Thymus (tissue), 11 donors: ENCODE results near the gene FRMD4A. TPM values are rescaled to one million over a fixed set of nuclear protein-coding genes. Genes with fewer than 3 reads are reported as not detected.
"Not testable (repeated sequence)": the region's sequence is repeated elsewhere in the genome, so short reads cannot be mapped to it uniquely, and the experiment has no call there.

Experiments used
- DNase-seq, 9 donors: peaks; one replicate each; pipeline ENCODE4 v3.0.0-alpha.2; 2013; ENCODE audit warnings: low spot score in 9 of 9, low read depth in 6 of 9, missing footprints in 1 of 9
- H3K27ac ChIP-seq, 2 donors: one replicate each; pipeline ENCODE4 v1.5.1; 2013; ENCODE audit warnings: control low read depth in 1 of 2, low read depth in 1 of 2, low read length in 1 of 2, mild to moderate bottlenecking in 1 of 2, moderate library complexity in 1 of 2
- H3K27me3 ChIP-seq, 2 donors: one replicate each; pipeline ENCODE4 v1.5.1; 2013; ENCODE audit warnings: low read length in 1 of 2; ENCODE audit not compliant: control insufficient read depth in 2 of 2, insufficient read depth in 1 of 2
- H3K36me3 ChIP-seq, 2 donors: one replicate each; pipeline ENCODE4 v1.5.1; 2013; ENCODE audit warnings: low read length in 1 of 2, mild to moderate bottlenecking in 1 of 2, moderate library complexity in 1 of 2; ENCODE audit not compliant: control insufficient read depth in 2 of 2, insufficient read depth in 2 of 2
- H3K4me1 ChIP-seq, 2 donors: one replicate each; pipeline ENCODE4 v1.5.1; 2013; ENCODE audit warnings: low read length in 2 of 2; ENCODE audit not compliant: control insufficient read depth in 2 of 2, insufficient read depth in 2 of 2
- H3K4me3 ChIP-seq, 2 donors: one replicate each; pipeline ENCODE4 v1.5.1; 2013; ENCODE audit warnings: low read length in 2 of 2, control low read depth in 1 of 2, mild to moderate bottlenecking in 1 of 2
- H3K9me3 ChIP-seq, 2 donors: one replicate each; pipeline ENCODE4 v1.5.1; 2013; ENCODE audit warnings: low read length in 1 of 2, mild to moderate bottlenecking in 1 of 2; ENCODE audit not compliant: control insufficient read depth in 2 of 2, insufficient read depth in 1 of 2
- WGBS: extraction: QIAGEN DNeasy Blood & Tissue Kit; methylation state at CpG from one replicate; pipeline ENCODE4 v1.1.7; 2013; 5-methylcytosine and 5-hydroxymethylcytosine counted together
- polyA plus RNA-seq: library from polyadenylated mRNA; stranded (reverse); fragments of 200-250 nt; gene quantifications from one replicate; pipeline ENCODE4 v1.2.3, GENCODE V29; 2013
- total RNA-seq: library from RNA; stranded (reverse); fragments of 120-200 nt; gene quantifications from one replicate; pipeline ENCODE4 v1.2.4, GENCODE V29; 2013
- donor health status: healthy.

The FRMD4A gene
- total and polyA plus RNA-seq, 2 donors, result 13.3 to 16.2 TPM

DNA sequence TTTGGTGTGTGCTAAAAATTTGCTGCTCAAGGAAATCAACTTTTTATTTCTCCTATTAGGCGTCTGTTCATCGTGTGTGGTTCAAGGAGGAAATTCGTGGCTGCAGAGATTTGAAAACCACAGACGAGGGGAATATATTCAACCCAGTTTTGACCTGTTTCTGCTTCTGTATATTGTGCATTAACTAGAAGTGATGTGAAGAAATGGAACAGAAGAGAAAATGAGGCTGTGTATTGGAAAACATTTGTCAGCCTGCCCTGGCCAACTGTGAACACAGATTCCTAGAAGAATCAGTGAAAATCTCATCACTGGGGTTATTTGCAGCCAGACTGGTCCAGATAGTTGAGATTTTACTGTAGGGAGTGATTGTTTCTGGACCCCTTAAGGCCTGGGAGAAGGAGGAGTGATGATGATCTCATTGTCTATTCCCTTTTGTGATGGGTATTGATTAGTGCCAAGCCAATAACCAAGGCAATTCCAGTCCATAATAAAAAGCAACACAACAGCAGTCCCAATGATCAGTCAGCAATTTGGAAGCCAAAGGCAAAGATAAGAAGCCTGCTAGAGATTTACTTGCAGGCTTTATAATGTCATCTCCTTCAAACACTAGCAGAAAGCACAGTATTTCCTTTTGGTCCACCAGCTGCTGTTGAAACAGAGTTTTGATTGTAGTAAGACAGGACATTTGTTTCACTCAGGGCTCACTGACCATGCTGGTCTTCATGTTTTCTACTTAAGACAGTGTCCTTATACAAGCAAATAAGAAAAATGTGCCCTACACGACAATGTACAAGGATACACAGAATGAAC is 404.5 kb downstream of the FRMD4A start:
- peaks cover 0 to 5% of the 10 kb centered on the region in 2 donors for H3K27me3 ChIP-seq
- no peak overlapping the region for H3K27ac ChIP-seq
- peaks cover 0 to 5% of the 10 kb centered on the region in 2 donors for H3K4me1 ChIP-seq
- no peak for DNase-seq
- WGBS, result 22% methylated on average over 5 of the region's 5 CpGs
- no peaks in the 10 kb centered on the region for H3K9me3 ChIP-seq
- H3K36me3 ChIP-seq, result no peaks in the 10 kb centered on the region
- no peak overlapping the region for H3K4me3 ChIP-seq

DNA sequence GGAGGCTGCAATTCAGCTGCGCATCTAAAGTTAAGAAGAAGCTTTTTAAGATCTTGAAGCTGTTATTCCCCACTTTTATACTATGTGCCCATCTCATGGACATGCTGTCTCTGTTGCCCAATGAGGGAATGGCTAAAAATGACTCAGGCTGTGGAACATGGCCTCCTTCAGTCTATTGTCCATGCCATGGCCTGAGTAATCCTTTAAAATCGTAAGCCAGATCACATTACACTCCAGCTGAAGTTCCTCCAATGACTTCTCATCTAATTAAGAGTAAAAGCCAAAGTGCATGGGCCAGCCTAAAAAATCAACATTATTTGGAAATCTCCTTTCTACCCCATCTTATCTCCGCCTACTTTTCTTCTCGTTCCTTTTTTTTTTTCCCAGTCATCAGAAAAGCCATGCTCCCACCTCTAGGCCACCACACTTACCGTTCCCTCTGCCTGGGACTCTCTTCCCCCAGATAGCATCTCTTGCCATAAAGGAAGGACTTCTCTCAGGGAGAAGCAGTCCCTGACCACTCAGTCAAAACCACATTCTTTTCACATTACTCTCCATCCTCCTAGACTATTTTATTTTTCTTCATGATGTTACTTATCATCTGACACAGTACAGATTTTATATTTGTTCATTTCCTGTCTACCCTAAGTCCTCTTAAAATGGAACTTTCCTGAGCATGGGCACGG is 406.5 kb downstream of the FRMD4A start:
- Histone ChIP-seq H3K36me3 (no peaks in the 10 kb centered on the region), H3K9me3 (no peaks in the 10 kb centered on the region), H3K4me1 (no peaks in the 10 kb centered on the region), H3K27me3 (no peaks in the 10 kb centered on the region), H3K4me3 (no peak overlapping the region), H3K27ac (no peak overlapping the region)
- no peak for DNase-seq
- WGBS, result 91% methylated on average over 6 of the region's 6 CpGs

DNA sequence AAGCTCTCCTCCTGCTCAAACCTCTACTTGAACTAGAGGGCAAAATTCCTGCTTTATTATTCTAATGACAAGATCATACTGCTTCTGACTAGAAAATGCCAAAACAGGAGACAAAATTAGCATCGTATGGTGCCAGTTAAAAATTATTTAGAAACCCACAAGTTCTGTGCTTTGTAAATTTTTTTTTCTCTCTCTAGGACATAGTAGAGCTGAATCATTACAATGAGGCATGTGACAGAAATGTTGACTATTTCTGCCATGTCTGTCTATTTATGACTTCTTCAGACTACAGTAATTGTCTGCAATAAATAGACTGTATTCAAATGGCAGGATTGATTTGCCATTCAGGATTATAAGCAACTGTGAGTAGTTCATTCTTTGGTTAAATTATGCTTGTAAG is 408.1 kb downstream of the FRMD4A start:
- Histone ChIP-seq H3K4me3 (no peak overlapping the region), H3K4me1 (no peaks in the 10 kb centered on the region), H3K36me3 (no peaks in the 10 kb centered on the region), H3K27me3 (no peaks in the 10 kb centered on the region), H3K27ac (no peak overlapping the region), H3K9me3 (no peaks in the 10 kb centered on the region)
- WGBS, result 92% methylated on average over 1 of the region's 1 CpG
- DNase-seq, result no peak

DNA sequence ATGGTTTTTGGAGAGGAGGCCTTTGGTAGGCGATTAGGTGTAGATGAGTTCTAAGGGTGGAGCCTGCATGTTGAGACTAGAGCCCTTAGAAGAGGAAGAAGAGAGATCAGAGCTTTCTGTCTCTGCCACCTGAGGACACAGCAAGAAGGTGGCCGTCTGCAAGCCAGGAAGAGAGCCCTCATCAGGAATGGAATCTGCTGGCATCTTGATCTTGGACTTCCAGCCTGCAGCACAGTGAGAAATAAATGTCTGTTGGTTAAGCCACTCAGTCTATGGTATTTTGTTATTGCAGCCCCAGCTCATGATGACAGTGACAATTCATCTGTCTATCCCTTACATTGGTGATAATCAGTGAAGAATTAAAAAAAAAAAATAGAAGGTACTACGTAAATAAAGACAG is 408.8 kb downstream of the FRMD4A start:
- no peak overlapping the region for H3K4me3 ChIP-seq
- H3K4me1 ChIP-seq, result no peaks in the 10 kb centered on the region
- H3K27ac ChIP-seq, result no peak overlapping the region
- WGBS, result 64% methylated on average over 3 of the region's 3 CpGs
- no peaks in the 10 kb centered on the region for H3K9me3 ChIP-seq
- no peaks in the 10 kb centered on the region for H3K36me3 ChIP-seq
- no peaks in the 10 kb centered on the region for H3K27me3 ChIP-seq
- DNase-seq, result no peak

DNA sequence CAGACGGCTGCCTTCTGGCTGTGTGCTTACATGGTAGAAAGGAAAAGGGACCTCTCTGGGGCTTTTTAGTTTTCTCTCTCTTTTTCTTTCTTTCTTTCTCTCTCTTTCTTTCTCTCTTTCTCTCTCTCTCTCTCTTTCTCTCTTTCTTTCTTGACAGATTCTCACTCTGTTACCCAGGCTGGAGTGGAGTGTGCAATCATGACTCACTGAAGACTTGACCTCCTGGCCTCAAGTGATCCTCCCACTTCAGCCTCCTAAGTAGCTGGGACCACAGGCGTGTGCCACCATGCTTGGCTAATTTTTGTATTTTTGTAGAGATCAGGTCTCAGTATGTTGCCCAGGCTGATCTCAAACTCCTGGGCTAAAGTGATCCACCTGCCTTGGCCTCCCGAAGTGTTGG is 409.6 kb downstream of the FRMD4A start:
- not testable (repeated sequence) for H3K27ac ChIP-seq, H3K27me3 ChIP-seq, DNase-seq, H3K9me3 ChIP-seq, H3K4me3 ChIP-seq, H3K36me3 ChIP-seq, H3K4me1 ChIP-seq
- 85% methylated on average over 3 of the region's 3 CpGs for WGBS

DNA sequence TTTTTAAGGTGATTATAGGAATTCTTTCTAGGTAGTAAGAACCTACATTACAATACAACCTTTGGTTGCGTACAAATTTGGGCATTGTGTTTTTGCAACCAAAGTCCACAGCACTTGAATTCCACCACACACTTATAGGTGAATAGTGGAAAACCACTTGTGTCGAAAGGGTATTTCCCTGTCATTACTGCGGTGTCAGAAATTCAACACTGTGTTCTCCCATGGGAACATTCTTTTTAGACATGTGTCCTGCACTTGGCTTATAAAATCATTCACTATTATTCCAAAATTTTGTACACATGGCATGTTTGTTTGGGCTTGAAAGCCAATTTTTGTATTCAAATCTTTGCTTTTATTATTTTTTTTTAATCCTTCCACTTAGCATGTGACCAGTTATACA is 410.3 kb downstream of the FRMD4A start:
- Histone ChIP-seq H3K27me3 (no peaks in the 10 kb centered on the region), H3K4me3 (no peak overlapping the region), H3K27ac (no peak overlapping the region), H3K4me1 (no peaks in the 10 kb centered on the region), H3K36me3 (no peaks in the 10 kb centered on the region), H3K9me3 (no peaks in the 10 kb centered on the region)
- WGBS, result 31% methylated on average over 3 of the region's 3 CpGs
- no peak for DNase-seq

DNA sequence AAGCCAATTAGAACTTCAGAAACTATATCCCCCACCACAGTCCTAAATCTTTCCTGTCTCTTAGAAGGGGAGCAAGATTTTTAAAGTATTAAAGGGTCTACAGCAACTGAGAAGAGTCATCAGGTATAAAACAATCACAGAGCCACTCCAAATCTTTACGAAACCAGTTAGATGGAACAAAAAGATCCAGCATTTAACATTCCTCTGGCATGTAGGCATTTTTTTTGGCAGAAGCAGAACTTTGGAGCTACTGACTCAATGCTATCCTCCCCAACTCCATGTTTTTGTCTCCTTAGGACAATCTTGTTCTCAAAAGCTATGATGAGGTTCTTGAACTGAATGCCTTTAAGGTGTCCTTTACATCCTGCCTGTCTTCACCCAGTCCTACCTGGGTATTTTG is 410.7 kb downstream of the FRMD4A start:
- no peak overlapping the region for H3K4me3 ChIP-seq
- no peaks in the 10 kb centered on the region for H3K27me3 ChIP-seq
- no peaks in the 10 kb centered on the region for H3K9me3 ChIP-seq
- DNase-seq, result no peak
- H3K27ac ChIP-seq, result no peak overlapping the region
- H3K4me1 ChIP-seq, result no peaks in the 10 kb centered on the region
- no peaks in the 10 kb centered on the region for H3K36me3 ChIP-seq
- 97% methylated on average over 1 of the region's 1 CpG for WGBS

DNA sequence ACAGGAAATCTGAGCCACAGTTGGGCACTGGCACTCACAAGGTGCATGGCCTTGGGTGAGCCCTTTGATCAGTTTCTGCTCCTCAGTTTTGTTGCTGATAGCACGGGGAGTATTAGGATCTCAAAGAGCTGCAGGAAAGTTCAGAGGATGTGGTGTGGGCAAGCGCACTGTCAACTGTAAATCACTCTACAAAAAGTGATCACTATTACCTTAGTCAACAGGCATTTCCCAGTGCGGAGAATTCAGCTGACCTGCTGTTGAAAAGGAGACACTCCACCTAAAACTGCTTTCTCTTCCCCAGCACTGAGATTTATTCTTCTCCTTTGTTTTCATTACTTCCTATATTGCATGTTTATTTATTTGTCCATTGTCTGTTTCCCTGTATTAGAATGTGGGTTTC is 412.9 kb downstream of the FRMD4A start:
- H3K4me1 ChIP-seq, result no peaks in the 10 kb centered on the region
- H3K4me3 ChIP-seq, result no peak overlapping the region
- H3K9me3 ChIP-seq, result no peaks in the 10 kb centered on the region
- no peak overlapping the region for H3K27ac ChIP-seq
- no peak for DNase-seq
- H3K27me3 ChIP-seq, result no peaks in the 10 kb centered on the region
- 79% methylated on average over 3 of the region's 3 CpGs for WGBS
- H3K36me3 ChIP-seq, result no peaks in the 10 kb centered on the region

DNA sequence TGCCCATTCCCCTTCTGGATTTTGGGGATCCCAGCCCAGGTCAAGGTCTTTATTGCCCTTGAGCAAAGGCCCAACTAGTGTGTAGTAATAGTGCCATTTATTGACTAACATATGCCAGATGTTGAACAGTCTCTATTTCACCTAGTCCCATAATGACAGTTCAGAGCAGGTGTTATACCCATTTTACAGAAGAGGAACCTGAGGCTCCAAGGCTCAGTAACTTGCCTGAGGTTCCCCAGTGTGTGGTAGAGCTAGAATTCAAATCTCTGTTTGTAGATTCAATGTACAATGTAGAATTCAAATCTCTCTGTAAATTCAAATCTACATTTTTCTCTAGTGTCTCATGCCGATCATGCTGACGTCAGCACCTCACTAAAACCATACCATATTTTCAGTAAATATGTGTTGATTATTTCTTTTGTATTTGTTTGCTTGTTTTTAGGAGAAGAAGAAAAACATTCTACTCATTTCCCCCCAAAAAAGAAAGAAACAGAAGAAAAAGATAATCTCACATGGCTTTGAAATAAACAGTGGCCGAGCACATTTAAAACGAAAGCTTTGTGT is 414.3 kb downstream of the FRMD4A start:
- no peak for DNase-seq

More for the DNA sequence above, 414.3 kb downstream of the FRMD4A start:
- Histone ChIP-seq H3K36me3 (no peaks in the 10 kb centered on the region), H3K4me3 (no peak overlapping the region), H3K9me3 (no peaks in the 10 kb centered on the region), H3K27me3 (no peaks in the 10 kb centered on the region), H3K27ac (no peak overlapping the region), H3K4me1 (no peaks in the 10 kb centered on the region)
- 95% methylated on average over 4 of the region's 4 CpGs for WGBS
